ENCODE data around the gene B3GNT5. TPM values are rescaled to one million over a fixed set of nuclear protein-coding genes. Genes with fewer than 3 reads are reported as not detected.

Gene B3GNT5
- total RNA-seq, 1 donor from 2014 or later = 2.9 TPM

DNA sequence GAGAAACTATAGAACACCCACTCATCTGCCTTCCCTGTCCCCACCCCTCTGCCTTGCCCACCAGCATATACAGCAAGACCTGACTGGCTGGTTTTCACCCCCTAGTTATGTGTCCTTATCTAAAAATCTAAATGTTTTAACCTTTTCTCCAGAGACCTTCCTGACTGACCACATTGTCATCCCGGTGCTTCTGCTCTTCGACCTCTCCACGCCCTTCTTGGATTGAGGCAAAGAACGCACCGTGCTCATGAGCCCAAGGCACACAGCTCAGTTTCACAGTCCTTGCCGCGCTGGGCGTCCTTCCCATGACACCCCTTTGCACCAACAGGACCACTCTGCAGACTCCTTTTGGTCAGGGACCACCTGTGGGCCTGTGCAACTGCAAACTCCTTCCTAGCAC is 62.7 kb downstream of the B3GNT5 start:
- H3K27me3 Mint-ChIP-seq (ENCODE audit: unreplicated experiment) = no peaks in the 10 kb centered on the region

DNA sequence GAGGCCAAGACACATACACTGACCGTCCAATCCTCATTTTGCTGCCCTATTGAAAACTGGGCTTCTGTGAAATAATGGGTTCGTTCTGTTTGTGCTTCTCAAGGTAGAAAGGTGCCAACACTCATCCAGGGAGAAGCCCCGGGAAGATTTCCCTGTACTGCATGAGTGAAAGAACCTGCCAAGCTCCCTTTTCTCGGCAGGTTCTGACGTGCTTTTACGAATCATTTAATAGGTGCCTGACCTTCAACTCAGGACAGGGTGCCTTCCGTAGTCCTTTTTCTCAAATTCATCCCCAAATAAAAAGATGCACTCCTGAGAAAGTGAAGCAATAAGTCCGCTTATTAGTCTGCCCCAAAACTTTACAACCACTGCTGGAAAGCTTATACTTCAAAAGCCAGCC is 64.2 kb downstream of the B3GNT5 start:
- H3K4me1 Mint-ChIP-seq (ENCODE audit: low read depth, unreplicated experiment) = peaks cover 4% of the 10 kb centered on the region
- H3K4me3 Mint-ChIP-seq (ENCODE audit: unreplicated experiment) = no peak overlapping the region
- no peak for DNase-seq
- H3K27me3 Mint-ChIP-seq (ENCODE audit: unreplicated experiment) = no peaks in the 10 kb centered on the region
- TF ChIP-seq, protein P1, sequence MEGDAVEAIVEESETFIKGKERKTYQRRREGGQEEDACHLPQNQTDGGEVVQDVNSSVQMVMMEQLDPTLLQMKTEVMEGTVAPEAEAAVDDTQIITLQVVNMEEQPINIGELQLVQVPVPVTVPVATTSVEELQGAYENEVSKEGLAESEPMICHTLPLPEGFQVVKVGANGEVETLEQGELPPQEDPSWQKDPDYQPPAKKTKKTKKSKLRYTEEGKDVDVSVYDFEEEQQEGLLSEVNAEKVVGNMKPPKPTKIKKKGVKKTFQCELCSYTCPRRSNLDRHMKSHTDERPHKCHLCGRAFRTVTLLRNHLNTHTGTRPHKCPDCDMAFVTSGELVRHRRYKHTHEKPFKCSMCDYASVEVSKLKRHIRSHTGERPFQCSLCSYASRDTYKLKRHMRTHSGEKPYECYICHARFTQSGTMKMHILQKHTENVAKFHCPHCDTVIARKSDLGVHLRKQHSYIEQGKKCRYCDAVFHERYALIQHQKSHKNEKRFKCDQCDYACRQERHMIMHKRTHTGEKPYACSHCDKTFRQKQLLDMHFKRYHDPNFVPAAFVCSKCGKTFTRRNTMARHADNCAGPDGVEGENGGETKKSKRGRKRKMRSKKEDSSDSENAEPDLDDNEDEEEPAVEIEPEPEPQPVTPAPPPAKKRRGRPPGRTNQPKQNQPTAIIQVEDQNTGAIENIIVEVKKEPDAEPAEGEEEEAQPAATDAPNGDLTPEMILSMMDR (IDR thresholded peaks at IDR 0.05; ENCODE audit: partially characterized antibody, unreplicated experiment) = no peak
- H3K27ac Mint-ChIP-seq (ENCODE audit: unreplicated experiment) = no peak overlapping the region
- peaks cover 2% of the 10 kb centered on the region for H3K9me3 Mint-ChIP-seq (ENCODE audit: unreplicated experiment)
- no peaks in the 10 kb centered on the region for H3K36me3 Mint-ChIP-seq (ENCODE audit: unreplicated experiment)

More for the DNA sequence above, 62.7 kb downstream of the B3GNT5 start:
- H3K4me1 Mint-ChIP-seq (ENCODE audit: low read depth, unreplicated experiment) = peaks cover 4% of the 10 kb centered on the region
- peaks cover 5% of the 10 kb centered on the region for H3K36me3 Mint-ChIP-seq (ENCODE audit: unreplicated experiment)
- no peak for DNase-seq
- H3K27ac Mint-ChIP-seq (ENCODE audit: unreplicated experiment) = no peak overlapping the region
- no peak overlapping the region for H3K4me3 Mint-ChIP-seq (ENCODE audit: unreplicated experiment)
- peaks cover 2% of the 10 kb centered on the region for H3K9me3 Mint-ChIP-seq (ENCODE audit: unreplicated experiment)
- TF ChIP-seq, protein P1 (IDR thresholded peaks at IDR 0.05; ENCODE audit: partially characterized antibody, unreplicated experiment) = no peak

DNA sequence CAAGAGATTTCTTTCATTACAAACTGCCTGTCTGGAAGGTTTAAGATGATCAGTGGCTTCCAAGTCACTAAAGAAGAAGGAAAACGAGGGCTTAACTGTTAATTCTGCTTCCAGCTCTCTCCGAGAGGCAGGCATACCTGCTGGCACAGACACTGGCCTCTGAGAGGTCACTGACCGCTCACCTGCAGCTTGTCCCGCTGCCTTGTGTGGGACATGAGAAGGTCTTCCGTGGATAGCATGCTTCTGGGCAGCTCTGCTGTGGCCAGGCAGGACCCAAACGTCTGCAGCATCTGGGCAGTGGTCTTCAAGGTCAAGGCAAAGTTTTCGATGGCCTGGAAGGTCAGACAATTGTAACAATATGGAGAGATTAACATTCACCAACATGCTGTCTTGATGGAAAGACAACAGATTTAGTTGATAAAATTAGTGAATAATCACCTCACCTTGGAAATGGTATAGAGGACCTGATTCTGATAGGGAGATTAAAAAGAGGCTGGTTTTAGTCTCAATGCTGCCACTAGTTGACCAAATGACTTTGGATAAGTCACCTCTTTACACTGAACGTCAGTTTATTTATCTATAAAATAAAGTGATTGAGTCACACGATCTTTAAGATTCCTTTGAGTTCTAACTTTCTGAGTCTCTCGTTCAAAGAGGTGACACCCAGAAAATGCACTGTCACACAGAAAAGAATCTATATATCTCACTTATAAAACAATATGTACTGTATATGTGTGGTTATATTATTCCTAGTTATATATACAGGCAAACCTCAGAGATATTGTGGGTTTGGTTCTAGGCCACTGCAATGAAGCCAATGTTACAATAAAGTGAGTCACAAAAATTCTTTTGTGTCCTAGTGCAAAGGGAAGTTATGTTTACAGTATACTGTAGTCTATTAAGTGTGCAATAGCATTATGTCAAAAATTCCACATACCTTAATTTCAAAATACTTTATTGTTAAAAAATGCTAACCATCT is 65.1 kb downstream of the B3GNT5 start:
- no peaks in the 10 kb centered on the region for H3K36me3 Mint-ChIP-seq (ENCODE audit: unreplicated experiment)
- H3K4me3 Mint-ChIP-seq (ENCODE audit: unreplicated experiment) = no peak overlapping the region
- H3K27me3 Mint-ChIP-seq (ENCODE audit: unreplicated experiment) = no peaks in the 10 kb centered on the region
- no peak overlapping the region for H3K27ac Mint-ChIP-seq (ENCODE audit: unreplicated experiment)
- TF ChIP-seq, protein P1 (IDR thresholded peaks at IDR 0.05; ENCODE audit: partially characterized antibody, unreplicated experiment) = no peak
- peaks cover 2% of the 10 kb centered on the region for H3K9me3 Mint-ChIP-seq (ENCODE audit: unreplicated experiment)
- H3K4me1 Mint-ChIP-seq (ENCODE audit: low read depth, unreplicated experiment) = peaks cover 4% of the 10 kb centered on the region
- DNase-seq = no peak

DNA sequence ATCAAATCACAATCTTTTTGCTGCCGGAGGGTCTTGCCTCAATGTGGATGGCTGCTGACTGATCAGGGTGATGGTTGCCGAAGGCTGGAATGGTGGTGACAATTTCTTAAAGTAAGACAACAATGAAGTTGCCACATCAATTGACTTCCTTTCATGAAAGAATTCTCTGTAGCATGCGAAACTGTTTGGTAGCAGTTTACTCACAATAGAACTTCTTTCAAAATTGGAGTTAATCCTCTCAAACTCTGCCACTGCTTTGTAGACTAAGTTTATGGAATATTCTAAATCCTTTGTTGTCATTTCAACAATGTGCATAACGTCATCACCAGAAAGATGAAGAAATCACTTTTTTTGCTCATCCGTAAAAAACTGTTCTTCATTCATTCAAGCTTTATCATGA is 65.8 kb downstream of the B3GNT5 start:
- H3K27me3 Mint-ChIP-seq (ENCODE audit: unreplicated experiment) = no peaks in the 10 kb centered on the region
- TF ChIP-seq, protein P1 (IDR thresholded peaks at IDR 0.05; ENCODE audit: partially characterized antibody, unreplicated experiment) = no peak
- H3K4me3 Mint-ChIP-seq (ENCODE audit: unreplicated experiment) = no peak overlapping the region
- H3K4me1 Mint-ChIP-seq (ENCODE audit: low read depth, unreplicated experiment) = peaks cover 4% of the 10 kb centered on the region
- no peak overlapping the region for H3K27ac Mint-ChIP-seq (ENCODE audit: unreplicated experiment)
- H3K36me3 Mint-ChIP-seq (ENCODE audit: unreplicated experiment) = no peaks in the 10 kb centered on the region
- H3K9me3 Mint-ChIP-seq (ENCODE audit: unreplicated experiment) = peaks cover 1% of the 10 kb centered on the region
- DNase-seq = no peak

DNA sequence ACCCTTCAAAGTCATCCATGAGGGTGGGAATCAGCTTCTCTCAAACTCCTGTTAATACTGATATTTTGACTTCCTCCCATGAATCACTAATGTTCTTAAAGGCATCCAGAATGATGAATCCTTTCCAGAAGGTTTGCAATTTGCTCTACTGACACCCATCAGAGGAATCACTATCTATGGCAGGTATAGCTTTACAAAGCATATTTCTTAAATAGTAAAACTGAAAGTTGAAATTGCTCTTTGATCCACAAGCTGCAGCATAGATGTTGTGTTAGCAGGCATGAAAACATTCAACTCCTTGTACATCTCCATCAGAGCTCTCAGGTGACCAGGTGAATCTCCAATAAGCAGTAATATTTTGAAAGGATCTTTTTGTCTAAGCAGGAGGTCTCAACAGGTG is 66.3 kb downstream of the B3GNT5 start:
- TF ChIP-seq, protein P1 (IDR thresholded peaks at IDR 0.05; ENCODE audit: partially characterized antibody, unreplicated experiment) = no peak
- no peak for DNase-seq
- Mint-ChIP-seq H3K4me3 (ENCODE audit: unreplicated experiment) (no peak overlapping the region), H3K4me1 (ENCODE audit: low read depth, unreplicated experiment) (peaks cover 3% of the 10 kb centered on the region), H3K36me3 (ENCODE audit: unreplicated experiment) (no peaks in the 10 kb centered on the region), H3K9me3 (ENCODE audit: unreplicated experiment) (no peaks in the 10 kb centered on the region), H3K27ac (ENCODE audit: unreplicated experiment) (no peak overlapping the region), H3K27me3 (ENCODE audit: unreplicated experiment) (no peaks in the 10 kb centered on the region)
